Fibroblast of the aortic adventitia (primary cell): Measurements from ENCODE around the gene DMD. TPM values are rescaled to one million over a fixed set of nuclear protein-coding genes. Genes with fewer than 3 reads are reported as not detected.

Experiments used
- DNase-seq: peaks from one replicate; pipeline ENCODE4 v3.0.0-alpha.2; 2010; ENCODE audit warnings: low read depth
- H3K4me3 ChIP-seq: 2 replicates; pipeline ENCODE4 v1.5.1; 2011; ENCODE audit warnings: low read depth, mild to moderate bottlenecking, control low read depth, low read length, moderate library complexity
- total RNA-seq: library from RNA; depleted of rRNA; stranded (reverse); fragments of >200 nt; gene quantifications from 2 replicates; pipeline ENCODE4 v1.2.3, GENCODE V29; 2012; ENCODE audit warnings: low replicate concordance
- TF ChIP-seq, protein P1 (sequence below): IDR thresholded peaks from 2 replicates; pipeline ENCODE4 v1.5.1; 2011; ENCODE audit warnings: mild to moderate bottlenecking, low read length, control low read depth, inconsistent platforms; ENCODE audit not compliant: insufficient read depth

Gene DMD
- total RNA-seq, 1 donor: 10.3 TPM

DNA sequence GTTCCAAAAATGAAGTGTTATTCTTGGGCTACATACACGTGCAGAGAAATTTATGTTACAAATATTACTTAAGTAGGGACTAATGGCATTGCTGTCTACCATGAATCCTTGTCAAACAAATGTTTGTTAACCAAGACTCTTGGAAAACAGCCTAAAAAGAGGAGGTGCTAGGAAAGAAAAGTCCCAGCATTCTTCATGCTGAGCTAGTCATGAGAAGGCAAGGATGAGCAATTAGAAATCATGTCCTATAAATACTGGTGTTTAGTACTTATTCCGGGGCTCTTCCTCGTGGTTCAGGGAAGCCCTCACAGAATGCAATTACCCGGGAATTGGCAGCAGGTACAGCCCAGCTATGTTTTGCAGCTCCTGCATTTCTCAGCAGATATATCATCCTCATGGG is 1761.4 kb downstream of the DMD start:
- TF ChIP-seq, protein P1, sequence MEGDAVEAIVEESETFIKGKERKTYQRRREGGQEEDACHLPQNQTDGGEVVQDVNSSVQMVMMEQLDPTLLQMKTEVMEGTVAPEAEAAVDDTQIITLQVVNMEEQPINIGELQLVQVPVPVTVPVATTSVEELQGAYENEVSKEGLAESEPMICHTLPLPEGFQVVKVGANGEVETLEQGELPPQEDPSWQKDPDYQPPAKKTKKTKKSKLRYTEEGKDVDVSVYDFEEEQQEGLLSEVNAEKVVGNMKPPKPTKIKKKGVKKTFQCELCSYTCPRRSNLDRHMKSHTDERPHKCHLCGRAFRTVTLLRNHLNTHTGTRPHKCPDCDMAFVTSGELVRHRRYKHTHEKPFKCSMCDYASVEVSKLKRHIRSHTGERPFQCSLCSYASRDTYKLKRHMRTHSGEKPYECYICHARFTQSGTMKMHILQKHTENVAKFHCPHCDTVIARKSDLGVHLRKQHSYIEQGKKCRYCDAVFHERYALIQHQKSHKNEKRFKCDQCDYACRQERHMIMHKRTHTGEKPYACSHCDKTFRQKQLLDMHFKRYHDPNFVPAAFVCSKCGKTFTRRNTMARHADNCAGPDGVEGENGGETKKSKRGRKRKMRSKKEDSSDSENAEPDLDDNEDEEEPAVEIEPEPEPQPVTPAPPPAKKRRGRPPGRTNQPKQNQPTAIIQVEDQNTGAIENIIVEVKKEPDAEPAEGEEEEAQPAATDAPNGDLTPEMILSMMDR: no peak
- peak; percentile 2 for DNase-seq
- no peak overlapping the region for H3K4me3 ChIP-seq

- DNase-seq: no peak
These were observed 1762.3 kb downstream of the DMD start for GRCh38 chrX:31449081-31449480.

GRCh38 chrX:31445542-31445941 is 1765.8 kb downstream of the DMD start:
- DNase-seq: no peak
- no peak overlapping the region for H3K4me3 ChIP-seq
- TF ChIP-seq, protein P1: no peak

More at GRCh38 chrX:31449081-31449480, 1762.3 kb downstream of the DMD start:
- no peak overlapping the region for H3K4me3 ChIP-seq
- TF ChIP-seq, protein P1: no peak

DNA sequence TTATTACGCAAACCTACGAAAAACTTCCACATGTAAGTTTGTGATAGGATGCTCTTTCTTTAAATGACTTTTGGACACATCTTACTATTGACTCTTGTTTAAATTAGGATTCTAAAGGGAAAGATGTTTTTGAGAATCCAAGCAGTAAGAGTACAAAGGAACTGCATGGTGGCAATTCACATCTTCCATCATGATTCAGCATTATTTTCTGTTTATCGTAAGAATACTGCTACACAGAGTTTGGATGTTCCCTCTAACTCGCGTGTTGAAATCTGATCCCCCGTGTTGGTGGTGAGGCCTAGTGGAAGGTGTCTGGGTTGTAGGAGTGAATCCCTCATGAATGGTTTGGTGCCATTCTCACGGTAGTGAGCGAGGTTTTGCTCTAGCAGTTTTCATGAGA is 1767.7 kb downstream of the DMD start:
- DNase-seq: no peak
- H3K4me3 ChIP-seq: no peak overlapping the region
- TF ChIP-seq, protein P1: no peak

DNA sequence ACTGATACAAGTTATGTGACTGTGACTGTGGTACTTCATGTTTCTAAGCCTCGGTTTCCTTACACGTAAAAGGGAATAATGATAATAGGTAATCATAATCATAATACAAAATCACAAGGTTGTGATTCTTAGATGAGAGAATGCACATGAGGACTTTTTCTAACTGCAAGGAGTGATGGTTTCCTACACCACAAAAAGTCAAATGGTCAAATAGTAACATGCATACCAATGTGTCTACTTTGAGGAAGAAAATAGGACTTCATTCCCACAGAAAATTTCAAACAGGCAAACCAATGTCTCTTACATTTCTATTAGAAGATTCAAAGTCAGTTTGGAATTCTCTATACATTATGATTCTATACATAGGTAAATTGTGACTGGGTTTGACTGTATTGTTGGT is 1770.8 kb downstream of the DMD start:
- no peak for DNase-seq
- TF ChIP-seq, protein P1: no peak

DNA sequence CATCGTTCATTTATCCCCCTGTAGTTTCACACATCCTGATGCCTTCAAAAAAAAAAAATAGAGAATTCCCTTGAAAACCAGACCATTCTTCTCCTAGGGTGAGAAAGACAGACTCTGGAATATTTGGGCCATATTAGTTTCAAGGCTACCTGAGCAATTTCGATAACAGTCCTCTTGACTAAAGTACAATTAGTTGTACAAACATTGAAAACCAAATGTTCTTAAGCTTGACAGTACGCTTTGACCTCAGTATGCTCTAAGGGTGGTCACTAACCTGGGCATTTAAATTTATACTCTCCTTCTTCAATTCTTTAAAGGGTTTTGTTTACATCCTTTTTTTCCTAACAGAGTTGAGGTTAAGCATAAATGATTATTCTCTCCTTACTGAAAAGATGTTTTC is 1774.9 kb downstream of the DMD start:
- TF ChIP-seq, protein P1: no peak
- DNase-seq: no peak
- H3K4me3 ChIP-seq: no peak overlapping the region

More for the DNA sequence above, 1770.8 kb downstream of the DMD start:
- H3K4me3 ChIP-seq: no peak overlapping the region

GRCh38 chrX:31435592-31435991 is 1775.8 kb downstream of the DMD start:
- DNase-seq: no peak
- no peak overlapping the region for H3K4me3 ChIP-seq
- TF ChIP-seq, protein P1: no peak
